ENCODE measurements around the gene IL6.
"Not testable (repeated sequence)": the region's sequence is repeated elsewhere in the genome, so short reads cannot be mapped to it uniquely, and the experiment has no call there.

Gene IL6

DNA sequence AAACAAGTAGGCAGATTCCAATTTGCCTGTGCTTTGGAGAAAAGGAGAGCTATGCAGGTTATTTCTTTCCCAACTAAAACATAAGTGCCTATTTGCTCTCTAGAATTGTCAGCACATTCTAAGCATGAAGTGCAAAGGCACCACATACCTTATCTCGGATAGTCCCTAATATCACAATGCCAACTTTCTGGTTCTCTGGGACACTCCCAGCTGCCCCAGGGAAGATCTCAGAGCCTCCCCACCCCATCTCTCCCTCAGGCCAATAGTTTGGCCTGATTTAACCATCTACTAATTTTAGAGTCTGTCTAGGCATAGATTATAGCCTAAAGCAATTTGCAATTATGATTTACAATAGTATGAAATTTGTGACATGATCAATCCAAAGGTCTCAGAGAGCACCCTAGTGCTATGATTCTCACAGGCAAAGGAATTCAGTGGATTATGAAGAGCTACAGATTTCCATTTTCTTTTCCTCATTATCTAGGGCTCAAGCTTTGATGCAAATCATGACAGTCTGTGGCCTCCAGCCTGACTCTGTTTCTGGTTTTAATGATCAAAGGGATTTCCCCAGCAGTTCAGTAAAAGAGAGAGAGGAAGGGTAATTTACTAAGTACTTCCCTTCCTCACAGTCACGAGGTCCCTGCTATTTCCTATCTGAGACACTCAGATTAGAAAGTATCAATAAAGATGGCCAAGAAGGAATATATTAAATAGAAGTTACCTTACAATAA lies 29.0 kb upstream of the IL6 start:
- H3K4me3 ChIP-seq (ENCODE audit: severe bottlenecking), result no peak overlapping the region
- TF ChIP-seq CTCF (IDR thresholded peaks at IDR 0.05; ENCODE audit: poor library complexity, severe bottlenecking), result no peak
- peaks cover 6% of the 10 kb centered on the region for H3K4me1 ChIP-seq (ENCODE audit: insufficient read depth, poor library complexity, severe bottlenecking)
- ATAC-seq (ENCODE audit: low read depth), result no peak
- no peaks in the 10 kb centered on the region for H3K36me3 ChIP-seq (ENCODE audit: low read depth)
- H3K27ac ChIP-seq (ENCODE audit: poor library complexity, severe bottlenecking), result no peak overlapping the region
- H3K27me3 ChIP-seq (ENCODE audit: insufficient read depth, poor library complexity, severe bottlenecking), result no peaks in the 10 kb centered on the region
- H3K9me3 ChIP-seq (ENCODE audit: severe bottlenecking), result no peaks in the 10 kb centered on the region
- DNase-seq (ENCODE audit: low spot score), result no peak

DNA sequence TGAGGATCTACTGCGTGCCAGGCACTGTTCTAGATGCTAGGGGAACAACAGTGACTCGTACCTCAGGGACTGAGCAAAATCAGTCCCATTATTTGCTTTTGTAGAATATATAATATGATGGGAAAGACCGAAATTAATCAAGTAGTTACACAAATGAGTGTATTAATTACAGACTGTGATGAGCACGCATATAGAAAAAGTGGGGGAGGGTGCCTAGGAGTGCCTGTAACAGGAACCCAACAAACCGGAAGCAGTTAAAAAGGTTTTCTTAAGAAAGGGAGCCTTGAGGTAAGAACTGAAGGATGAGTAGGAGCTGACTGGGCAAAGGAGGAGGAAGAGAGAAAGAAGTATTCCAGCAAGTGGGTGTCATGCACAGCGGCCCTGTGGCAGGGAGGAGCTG lies 28.2 kb upstream of the IL6 start:
- no peak overlapping the region for H3K4me3 ChIP-seq (ENCODE audit: severe bottlenecking)
- H3K9me3 ChIP-seq (ENCODE audit: severe bottlenecking), result no peaks in the 10 kb centered on the region
- peaks cover 6% of the 10 kb centered on the region for H3K4me1 ChIP-seq (ENCODE audit: insufficient read depth, poor library complexity, severe bottlenecking)
- ATAC-seq (ENCODE audit: low read depth) (no peak), DNase-seq (ENCODE audit: low spot score) (no peak)
- H3K36me3 ChIP-seq (ENCODE audit: low read depth), result no peaks in the 10 kb centered on the region
- TF ChIP-seq CTCF (IDR thresholded peaks at IDR 0.05; ENCODE audit: poor library complexity, severe bottlenecking), result no peak
- H3K27me3 ChIP-seq (ENCODE audit: insufficient read depth, poor library complexity, severe bottlenecking), result no peaks in the 10 kb centered on the region
- H3K27ac ChIP-seq (ENCODE audit: poor library complexity, severe bottlenecking), result no peak overlapping the region

- ATAC-seq (ENCODE audit: low read depth) (no peak), DNase-seq (ENCODE audit: low spot score) (no peak)
- H3K36me3 ChIP-seq (ENCODE audit: low read depth), result no peaks in the 10 kb centered on the region
- H3K27ac ChIP-seq (ENCODE audit: poor library complexity, severe bottlenecking), result no peak overlapping the region
- H3K27me3 ChIP-seq (ENCODE audit: insufficient read depth, poor library complexity, severe bottlenecking), result no peaks in the 10 kb centered on the region
- no peak overlapping the region for H3K4me3 ChIP-seq (ENCODE audit: severe bottlenecking)
- H3K9me3 ChIP-seq (ENCODE audit: severe bottlenecking), result no peaks in the 10 kb centered on the region
- peaks cover 6% of the 10 kb centered on the region for H3K4me1 ChIP-seq (ENCODE audit: insufficient read depth, poor library complexity, severe bottlenecking)
- TF ChIP-seq CTCF (IDR thresholded peaks at IDR 0.05; ENCODE audit: poor library complexity, severe bottlenecking), result no peak
Measured at GRCh38 chr7:22700559-22701002, 26.4 kb upstream of the IL6 start.

DNA sequence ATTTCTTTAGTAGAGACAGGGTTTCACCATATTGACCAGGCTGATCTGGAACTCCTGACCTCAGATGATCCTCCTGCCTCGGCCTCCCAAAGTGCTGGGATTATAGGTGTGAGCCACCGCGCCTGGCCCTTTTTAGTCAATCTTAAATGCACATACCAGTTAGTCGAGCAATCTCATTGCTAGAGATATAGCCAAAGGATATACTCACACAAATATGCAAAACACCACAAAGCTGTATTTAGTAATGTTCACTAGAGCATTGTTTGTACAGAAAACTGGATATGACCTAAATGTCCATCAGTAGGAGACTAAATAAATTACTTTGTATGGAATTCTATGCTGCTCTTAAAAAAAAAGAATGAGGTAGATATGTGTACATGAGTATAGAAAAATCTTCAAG lies 24.5 kb upstream of the IL6 start:
- ATAC-seq (ENCODE audit: low read depth) (no peak), DNase-seq (ENCODE audit: low spot score) (no peak)
- TF ChIP-seq CTCF (IDR thresholded peaks at IDR 0.05; ENCODE audit: poor library complexity, severe bottlenecking), result no peak
- peaks cover 6% of the 10 kb centered on the region for H3K4me1 ChIP-seq (ENCODE audit: insufficient read depth, poor library complexity, severe bottlenecking)
- no peaks in the 10 kb centered on the region for H3K27me3 ChIP-seq (ENCODE audit: insufficient read depth, poor library complexity, severe bottlenecking)
- H3K36me3 ChIP-seq (ENCODE audit: low read depth), result no peaks in the 10 kb centered on the region
- H3K4me3 ChIP-seq (ENCODE audit: severe bottlenecking), result no peak overlapping the region
- no peaks in the 10 kb centered on the region for H3K9me3 ChIP-seq (ENCODE audit: severe bottlenecking)
- H3K27ac ChIP-seq (ENCODE audit: poor library complexity, severe bottlenecking), result no peak overlapping the region

- H3K27ac ChIP-seq (ENCODE audit: poor library complexity, severe bottlenecking); H3K4me1 ChIP-seq (ENCODE audit: insufficient read depth, poor library complexity, severe bottlenecking); DNase-seq (ENCODE audit: low spot score); H3K36me3 ChIP-seq (ENCODE audit: low read depth); ATAC-seq (ENCODE audit: low read depth); H3K27me3 ChIP-seq (ENCODE audit: insufficient read depth, poor library complexity, severe bottlenecking); H3K9me3 ChIP-seq (ENCODE audit: severe bottlenecking); H3K4me3 ChIP-seq (ENCODE audit: severe bottlenecking): not testable (repeated sequence)
Measured at GRCh38 chr7:22703107-22703855, 23.7 kb upstream of the IL6 start.

- not testable (repeated sequence) for DNase-seq (ENCODE audit: low spot score); H3K27me3 ChIP-seq (ENCODE audit: insufficient read depth, poor library complexity, severe bottlenecking); H3K36me3 ChIP-seq (ENCODE audit: low read depth); H3K9me3 ChIP-seq (ENCODE audit: severe bottlenecking); H3K27ac ChIP-seq (ENCODE audit: poor library complexity, severe bottlenecking); H3K4me3 ChIP-seq (ENCODE audit: severe bottlenecking); ATAC-seq (ENCODE audit: low read depth); H3K4me1 ChIP-seq (ENCODE audit: insufficient read depth, poor library complexity, severe bottlenecking)
Measured at GRCh38 chr7:22703978-22704610, 22.9 kb upstream of the IL6 start.

DNA sequence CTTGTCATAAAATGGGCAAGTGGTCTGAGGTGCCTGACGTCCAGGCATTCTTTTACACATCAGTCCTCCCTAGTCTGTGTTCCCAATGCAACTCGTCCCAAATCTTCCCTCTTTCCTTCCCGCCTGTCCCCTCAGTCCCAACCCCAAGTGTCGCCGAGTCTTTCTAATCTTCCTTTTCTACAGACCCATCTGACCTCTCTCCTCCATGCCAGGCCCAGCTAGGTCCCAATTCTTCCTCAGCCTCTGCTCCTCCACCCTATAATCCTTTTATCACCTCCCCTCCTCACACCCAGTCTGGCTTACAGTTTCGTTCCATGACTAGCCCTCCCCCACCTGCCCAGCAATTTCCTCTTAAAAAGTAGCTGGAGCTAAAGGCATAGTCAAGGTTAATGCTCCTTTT lies 22.3 kb upstream of the IL6 start:
- H3K27ac ChIP-seq (ENCODE audit: poor library complexity, severe bottlenecking); H3K9me3 ChIP-seq (ENCODE audit: severe bottlenecking); H3K4me1 ChIP-seq (ENCODE audit: insufficient read depth, poor library complexity, severe bottlenecking); DNase-seq (ENCODE audit: low spot score); H3K36me3 ChIP-seq (ENCODE audit: low read depth); ATAC-seq (ENCODE audit: low read depth); H3K27me3 ChIP-seq (ENCODE audit: insufficient read depth, poor library complexity, severe bottlenecking); H3K4me3 ChIP-seq (ENCODE audit: severe bottlenecking): not testable (repeated sequence)

Data from RWPE2 (cell line).